GM21515 (cell line): ENCODE data around the gene CHKA.

Experiments
- ATAC-seq: cut with Tn5 transposase; IDR thresholded peaks from one replicate; pipeline ENCODE4 v1.9.1; 2021; ENCODE audit not compliant: unreplicated experiment

The CHKA gene

DNA sequence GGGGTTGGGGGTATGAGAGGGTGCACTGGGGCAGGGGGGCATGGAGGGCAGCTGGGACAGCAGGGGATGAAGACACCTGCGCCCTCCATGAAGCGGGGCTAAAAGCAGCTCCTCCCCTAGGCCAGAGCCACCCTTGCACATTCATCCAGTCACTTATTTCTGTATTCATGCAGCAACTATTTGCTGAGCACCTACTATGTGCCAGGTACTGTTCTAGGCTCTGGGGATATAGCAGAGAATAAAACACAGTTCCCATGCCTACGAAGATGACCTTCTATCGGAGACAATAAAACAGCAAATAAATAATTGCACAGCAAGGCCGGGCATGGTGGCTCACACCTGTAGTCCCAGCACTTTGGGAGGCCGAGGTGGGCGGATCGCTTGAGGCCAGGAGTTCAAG is 105.7 kb downstream of the CHKA start:
- ATAC-seq, result no peak

DNA sequence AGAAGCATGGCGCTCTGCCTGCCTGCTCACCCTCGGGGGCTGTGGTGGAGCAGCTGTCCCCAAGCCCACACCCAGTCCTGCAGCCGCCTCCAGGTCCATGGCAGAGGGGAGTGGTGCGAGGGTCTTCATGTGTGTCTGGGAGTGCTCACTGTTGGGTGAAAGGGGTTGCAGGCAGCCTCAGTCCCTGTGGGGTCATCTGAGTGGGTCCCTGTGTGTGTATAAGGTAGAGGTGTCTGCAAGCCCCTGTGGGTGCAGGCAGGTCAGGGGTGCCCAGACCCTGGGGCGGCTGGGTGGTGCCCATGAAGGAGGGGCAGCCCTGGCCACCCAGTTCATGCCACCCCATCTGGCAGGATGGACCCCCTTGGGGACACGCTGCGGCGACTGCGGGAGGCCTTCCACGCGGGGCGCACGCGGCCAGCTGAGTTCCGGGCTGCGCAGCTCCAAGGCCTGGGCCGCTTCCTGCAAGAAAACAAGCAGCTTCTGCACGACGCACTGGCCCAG is 106.2 kb downstream of the CHKA start:
- ATAC-seq, result no peak

DNA sequence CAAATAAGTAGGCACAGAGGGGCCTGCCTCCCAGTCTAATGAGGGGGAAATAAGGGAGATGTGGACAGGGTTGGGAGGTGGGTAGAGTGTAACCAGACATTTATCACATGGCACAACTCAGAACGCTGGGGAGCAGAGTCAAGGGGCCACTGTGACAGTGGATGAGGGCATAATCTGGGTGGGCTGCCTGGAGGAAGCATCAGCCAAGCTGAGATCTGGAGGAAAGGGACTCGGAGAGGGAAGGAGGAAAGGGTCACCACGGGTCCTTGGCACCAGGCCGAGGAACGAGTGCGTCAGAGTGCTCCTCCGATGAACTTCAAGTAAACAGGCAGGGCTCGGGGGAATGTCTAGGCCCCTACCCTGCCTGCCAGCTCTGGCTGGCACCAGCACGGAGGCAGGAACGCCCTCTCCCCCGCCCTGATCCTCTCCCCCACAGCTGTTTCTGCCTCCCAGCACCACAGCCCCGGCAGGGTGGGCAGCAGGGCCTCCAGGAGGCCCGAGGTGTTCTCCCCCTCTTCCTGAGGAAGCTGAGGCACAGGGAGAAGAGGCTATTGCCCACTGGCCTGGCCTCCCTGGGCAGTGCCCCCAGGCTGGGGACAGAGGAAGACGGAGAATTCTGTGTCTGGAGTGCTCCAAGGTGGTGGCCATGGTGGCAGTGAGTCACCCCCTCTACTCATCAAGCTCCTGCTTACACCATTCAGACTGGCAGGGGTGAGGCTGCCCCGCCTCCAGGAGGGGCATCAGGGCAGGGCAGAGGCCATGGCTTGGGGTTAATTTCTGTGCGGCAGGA is 106.8 kb downstream of the CHKA start:
- no peak for ATAC-seq

DNA sequence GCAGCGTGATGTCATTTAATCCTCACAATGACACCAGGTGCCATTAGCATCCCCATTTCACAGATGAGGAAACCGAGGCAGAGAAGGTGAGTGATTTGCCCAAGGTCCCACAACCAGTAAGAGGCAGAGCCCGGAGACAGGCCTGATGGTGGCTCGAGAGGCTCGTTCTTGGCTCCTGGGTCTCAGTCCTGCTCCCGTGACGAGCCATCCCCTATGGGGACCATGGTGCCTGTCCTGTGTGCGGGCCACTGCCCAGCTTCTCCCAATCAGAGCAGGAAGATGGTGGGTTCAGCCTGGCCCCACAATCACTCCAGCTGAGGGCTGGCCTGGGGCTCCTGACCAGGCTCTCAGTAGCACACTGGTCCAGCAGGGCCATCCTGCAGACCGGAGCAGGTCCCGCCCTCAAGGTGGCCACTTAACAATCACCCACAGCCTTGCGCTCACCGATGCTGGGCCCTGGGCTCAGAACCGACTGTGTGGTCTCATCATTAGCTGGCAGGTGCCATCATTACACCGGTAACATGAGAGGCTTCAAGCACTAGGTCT is 107.5 kb downstream of the CHKA start:
- ATAC-seq, result no peak

DNA sequence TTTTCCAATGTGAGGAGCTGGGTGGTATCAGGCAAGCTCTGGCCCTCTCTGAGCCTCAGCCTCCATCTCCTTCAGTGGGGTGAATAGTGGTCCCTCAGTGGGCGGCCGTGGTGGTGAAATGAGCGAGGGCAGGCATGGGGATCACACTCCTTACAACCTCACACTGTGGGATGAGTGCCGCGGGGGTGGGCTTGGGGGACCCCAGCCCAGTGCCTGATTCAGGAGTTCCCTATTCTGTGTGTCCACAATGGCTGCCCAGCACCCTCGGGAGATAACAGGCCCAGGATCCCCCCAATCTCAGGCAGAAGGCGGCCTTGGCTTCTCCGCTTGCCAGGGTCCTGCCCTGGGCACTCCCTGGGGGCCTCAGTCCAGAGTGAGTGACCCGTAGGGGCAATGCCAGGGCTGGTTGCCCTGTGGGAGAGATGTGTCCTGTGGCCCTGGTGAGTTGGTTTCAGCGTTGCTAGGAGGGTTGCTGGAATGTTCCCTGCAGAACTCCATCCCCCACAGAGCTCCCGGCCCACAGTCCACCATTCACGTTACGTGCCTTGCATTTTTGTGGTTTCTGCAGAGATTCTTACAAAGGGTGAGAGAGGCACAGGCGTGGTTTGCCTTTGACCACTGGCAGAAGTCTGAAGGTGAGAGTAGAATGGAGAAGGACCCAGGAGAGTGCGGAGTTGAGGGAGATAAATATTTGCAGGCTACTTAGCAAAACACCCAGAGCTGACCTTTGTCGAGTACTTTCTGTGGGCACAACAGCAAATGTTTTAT is 108.2 kb downstream of the CHKA start:
- no peak for ATAC-seq

DNA sequence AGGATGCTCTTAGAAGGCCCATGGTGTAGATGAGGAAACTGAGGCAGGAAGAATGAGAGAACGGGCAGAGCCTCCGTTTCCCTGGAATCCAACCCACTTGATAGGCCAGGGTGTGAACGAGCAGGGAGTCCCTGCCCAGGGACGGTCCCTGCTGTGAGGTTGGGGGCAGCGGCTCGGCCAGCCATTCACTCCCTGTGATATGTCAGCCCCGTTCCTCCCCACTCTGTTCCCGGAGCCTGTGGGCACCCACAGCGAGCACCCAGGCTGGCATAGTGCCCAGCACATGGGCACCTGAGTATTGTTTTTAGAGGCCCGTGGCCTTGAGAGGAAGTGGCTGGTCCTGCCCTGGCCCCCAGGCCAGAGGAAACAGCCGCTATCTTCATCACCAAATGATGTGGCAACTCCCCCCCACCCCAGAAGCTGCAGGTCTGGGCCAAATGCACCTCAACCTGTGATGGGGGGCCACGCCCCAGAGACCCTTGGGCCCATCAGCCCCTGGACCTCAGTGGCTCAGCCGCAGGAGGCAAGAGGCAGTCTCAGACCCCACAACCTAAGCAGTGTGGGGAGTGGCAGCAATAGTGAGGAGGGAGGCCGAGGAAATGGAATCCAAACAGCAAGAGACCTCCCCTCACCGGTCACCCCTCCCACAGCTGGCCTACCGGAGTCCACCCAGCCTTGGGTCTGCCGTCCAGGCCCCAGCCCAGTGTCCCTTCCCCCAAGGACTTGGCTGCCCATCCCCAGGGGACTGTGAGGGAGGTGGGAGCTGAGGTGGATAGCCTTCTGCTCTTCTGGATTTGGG is 108.9 kb downstream of the CHKA start:
- ATAC-seq, result no peak

DNA sequence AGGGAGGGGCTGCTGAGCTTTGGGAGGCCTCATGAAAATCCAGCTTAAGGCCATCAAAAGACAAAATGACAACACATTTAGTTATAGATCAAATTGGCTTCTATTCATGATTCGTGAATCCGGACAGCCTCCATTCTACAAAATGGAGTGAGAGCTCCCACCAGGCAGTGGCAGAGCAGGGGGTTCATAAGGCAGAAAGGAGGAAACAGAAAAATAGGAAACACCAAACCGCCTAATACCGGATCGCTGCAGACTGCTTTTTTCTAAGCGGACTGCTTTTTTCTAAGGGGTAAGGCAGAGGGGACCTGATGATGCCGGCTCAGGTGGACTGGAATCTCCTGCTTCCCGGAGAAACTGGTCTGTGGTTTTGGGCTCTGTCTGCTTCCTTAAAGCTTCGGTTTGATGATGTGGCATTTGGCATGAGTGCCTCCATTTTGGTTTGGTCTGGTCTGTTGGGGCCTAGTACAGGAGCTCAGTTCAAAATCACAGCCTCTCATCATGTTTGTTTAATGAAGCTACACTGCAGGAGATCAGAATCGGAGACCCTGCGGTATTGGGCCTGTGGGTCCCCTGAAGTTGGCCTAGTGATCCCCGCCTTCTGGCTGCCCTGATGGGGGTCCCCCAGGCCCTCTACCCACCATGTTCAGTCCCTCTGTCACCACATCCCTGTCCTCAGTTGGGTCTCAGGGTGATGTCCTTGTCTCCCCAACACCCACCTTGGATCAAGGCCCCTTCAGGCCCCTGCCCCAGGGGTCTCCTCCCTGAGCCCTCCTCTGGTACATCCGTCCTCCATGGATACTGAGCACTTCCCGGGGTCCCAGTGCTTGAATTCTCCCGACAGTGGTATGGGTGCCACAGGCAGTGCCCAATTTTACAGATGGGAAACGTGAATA is 109.9 kb downstream of the CHKA start:
- no peak for ATAC-seq

DNA sequence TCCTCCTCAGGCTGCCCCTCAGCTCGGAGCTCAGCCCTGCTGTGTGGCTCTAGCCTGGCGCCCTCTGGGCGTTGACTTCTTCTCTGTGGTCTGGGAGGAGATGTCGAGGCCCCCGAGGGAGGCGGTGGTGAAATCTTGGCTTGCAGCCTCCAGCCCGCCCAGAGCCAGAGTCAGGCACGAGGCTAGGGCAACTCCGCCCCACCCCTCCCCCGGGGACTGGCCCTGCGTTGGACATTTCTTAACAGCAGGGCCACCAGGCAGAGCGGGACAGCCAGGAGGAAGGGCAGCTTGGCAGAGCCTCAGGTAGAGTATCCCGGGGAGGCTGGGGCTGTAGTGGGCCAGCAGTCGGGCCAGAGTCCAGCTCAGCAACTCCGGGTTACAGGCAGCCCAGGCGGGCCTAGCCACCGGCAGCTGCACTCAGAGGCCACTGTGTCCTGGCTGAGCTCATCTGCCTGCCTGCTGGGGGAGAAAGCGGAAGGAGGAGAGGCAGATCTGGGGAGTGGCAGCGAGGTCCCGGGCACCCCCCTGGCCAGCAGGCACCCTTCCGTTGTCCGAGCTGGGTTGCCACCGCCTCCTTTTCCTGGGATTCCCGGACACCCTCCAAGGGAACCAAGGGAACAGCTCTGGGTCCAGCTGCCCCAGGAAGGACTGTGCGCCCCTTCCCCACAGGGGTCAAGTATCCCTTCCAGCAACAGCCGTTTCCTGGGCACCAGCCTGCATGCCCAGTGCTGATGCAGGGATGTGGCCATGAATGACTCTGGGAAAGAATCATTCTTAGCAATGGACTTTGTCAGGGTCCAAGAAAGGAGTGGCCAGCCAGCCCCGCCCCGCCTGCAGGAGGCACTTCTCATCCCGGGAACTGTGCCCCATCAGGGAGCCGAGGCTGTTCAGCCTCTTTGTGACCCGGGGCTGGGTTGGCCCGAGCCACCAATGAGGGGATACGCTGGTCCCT is 110.8 kb downstream of the CHKA start, which contains the start of gene ALDH3B1:
ALDH3B1 (plus strand) TSS at position 238 of the 952 bp plus-strand sequence. CDS start 4,971 bp downstream, outside the sequence.
- no peak for ATAC-seq

DNA sequence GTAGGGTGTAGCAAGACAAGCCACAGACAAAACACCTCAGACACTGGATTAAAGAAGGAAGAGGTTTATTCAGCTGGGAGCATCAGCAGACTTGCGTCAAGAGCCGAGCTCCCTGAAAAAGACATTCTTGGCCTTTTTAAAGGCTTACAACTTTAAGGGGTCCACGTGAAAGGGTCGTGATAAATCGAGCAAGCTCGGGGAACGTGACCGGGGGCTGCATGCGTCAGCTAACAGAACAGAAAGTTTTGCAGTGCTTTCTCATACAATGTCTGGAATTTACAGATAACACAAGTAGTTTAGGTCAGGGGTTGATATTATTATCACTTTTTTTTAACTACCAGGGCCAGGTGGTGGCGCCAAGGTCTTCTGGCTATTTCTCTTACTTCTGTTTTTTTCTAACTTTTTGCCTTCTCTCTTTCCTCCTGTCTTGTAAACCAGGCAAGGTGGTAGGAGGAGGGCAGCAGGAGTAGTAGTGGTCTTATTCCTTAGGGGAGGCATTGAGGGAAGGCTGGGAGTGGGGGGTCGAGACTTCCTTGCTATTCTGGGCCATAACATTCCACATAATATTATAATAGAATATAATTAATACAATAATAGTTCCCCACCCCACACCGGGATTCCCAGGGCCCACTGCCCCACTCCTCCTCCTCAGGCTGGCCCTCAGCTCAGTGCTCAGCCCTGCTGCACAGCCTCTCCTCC is 111.6 kb downstream of the CHKA start:
- no peak for ATAC-seq

DNA sequence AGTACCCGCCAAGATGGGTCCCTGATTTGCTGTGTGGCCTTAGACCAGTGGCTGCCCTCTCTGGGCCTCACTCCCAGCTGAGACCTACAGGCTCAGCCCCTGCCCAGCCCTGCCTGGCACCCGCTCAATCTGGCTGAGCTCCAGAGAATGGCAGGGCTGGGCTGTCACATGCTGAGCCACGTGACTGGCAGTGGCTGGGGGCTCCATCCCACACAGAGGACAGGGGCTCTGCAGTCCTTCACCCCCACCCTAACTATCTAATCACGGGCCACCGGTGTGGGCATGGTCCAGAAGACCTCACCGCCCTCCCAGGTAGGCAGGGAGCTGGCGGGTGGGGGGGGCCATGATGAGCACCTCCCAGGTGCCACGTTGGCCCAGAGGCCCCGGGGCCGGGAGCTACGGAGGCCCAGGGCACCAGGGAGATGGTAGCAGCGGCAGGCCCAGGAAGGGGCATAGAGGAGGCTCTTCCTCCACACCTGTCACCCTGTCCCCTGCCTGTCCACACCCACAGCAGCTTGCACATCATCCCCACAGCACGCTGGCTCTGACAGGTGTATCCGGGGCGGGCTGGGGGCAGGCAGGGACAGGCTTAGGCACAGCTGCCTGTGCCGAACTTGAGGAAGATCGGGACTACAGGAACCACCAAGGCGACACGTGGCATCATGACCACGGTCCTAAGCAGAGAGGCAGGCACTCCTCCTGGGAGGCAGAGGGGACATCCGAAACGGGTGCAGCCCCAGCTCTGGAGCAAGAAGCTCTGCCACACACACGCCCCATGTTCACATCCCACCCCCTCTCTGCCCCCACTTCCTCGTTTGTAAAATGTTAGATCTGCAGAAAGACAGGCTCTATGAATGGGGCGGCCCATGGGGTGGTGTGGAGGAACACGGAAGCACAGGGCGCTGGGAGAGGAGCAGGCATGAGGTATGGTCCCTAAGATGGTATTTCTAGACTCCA is 112.5 kb downstream of the CHKA start:
- ATAC-seq, result no peak

DNA sequence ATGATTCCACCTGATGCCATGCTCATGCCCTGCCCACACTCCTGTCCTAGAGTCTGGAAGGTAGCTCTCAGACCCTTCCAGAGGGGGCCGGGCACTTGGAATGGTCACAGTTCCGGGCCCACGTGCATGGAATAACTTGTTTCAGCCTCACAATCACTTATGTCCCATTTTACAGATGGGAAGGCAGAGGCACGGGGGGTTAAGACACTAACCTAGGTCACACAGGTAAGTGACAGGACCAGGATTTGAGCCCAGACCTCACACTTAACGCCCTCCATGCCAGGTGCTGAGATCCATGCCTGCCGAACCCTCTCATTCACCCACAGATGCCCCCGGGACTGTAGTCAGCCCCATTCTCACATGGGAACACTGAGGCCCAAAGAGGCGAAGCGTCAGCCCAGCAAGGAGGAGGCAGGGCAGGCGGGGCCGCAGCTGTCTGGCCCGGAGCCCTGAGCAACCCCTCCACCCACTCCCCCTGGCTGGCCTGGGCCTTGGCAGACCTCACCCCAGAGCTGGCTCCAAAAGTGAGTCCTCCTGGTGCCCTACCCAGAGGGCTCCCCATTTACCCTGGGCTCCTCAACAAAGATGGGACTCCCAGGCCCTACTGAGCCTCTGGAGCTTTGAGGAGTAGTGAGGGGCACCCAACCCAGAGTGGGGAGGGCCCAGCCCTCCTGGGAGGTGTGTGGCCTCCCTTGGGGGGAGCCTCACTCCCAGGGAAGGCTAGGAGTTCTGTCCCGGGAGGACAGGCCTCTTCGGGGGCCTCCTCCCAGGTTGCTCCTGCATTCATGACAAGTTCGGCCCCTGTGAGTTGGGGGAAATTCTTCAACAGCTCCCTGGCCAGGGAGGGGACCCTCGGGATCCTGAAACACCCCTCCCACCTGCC is 113.4 kb downstream of the CHKA start:
- no peak for ATAC-seq

DNA sequence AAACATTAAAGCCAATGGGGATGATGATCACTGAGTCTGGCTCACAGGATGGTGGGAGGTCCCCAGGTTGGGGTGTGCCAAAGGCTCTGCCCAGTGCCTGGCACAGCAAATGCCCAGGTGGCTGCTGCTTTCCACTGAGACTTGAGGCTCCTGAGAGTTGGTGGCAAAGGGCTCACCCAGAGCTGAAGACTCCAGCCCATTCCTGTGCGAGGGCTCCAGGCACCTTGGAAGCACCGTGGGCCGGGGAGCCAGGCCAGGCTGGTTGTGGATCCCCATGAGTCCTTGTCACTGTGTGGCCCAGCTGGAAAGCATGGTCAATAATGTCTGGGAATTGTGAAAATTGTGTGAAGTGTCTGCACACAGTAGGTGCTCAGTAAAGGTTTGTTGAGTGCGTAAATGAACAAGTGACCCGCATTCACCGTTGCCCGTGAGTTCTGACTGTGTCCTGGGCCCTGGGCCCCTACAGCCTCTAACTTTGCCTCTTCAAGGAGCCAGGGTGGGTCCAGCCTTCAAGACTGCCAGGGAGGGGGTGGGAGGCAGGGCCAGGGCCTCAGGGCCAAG is 114.5 kb downstream of the CHKA start:
- no peak for ATAC-seq

DNA sequence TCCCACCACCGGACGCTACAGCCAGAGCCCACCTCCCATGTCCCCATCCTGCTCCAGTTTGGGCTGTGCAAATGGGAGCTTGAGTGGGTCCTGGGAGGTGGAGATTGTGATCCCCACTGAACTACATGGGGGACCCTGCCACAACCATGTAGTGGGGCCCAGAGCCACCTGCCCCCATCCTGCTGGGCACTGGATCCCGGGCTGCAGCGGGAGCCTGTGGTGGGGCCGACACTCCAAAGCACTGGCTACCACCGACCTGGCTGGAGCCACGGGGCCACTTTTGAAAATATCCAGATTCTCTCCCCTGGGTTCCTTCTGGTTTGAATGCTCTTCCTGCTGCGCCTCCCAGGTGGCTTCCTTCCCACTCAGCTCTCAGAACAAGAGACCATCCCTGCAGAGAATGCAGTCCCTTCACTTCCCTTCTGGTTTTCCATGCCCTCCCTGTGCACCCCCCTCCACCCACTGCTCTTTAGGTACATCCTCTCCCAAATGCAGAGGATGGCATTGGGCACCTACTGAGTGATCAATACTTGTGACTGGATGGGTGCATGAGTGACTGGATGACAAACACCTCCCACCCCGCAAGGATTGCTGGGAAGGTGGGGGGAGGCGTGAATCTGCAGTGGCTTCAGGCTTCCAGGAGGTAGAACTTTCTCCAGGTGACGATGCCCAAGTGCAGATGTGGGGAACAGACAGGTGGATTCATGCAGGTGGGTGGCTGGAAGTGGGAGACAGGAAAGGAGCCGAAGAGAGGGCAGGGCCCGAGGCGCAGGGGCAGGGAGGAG is 116.4 kb downstream of the CHKA start:
- ATAC-seq, result no peak

DNA sequence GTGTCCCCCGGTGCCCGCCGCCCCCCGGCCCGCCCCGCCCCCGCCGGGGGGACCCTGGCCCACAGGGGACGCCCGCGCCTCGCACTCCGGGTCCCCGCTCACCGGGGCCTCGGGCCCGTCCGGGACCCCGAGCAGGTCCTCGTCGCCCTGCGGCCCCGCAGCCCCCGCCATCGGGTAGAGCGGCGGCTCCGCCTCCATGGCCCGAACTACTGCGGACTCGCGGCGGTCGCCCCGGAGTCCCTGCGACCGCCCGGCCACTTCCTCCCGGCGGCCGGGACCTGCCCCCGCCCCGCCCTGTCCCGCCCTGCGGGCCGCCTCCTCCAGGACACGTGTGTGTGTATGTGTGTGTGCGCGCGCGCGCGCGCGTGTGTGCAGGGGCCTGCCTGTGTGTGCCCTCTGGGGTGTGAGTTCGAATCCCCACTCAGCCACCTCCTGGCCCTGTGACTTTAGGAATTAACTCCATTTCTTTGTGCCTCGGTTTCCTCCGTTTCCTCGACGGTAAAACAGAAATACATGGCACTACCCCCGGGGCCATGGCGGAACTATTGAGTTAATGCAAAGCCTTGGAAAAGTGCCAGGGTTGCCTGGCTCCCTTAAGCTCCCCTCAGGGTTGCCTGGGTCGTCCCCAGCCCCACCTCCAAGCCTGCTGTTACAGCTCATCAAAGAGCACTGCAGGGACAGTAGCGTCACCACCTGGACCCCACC is 117.2 kb downstream of the CHKA start, which contains the start of gene UNC93B1:
UNC93B1 (minus strand) TSS at position 252 of the 705 bp plus-strand sequence; CDS start at position 198, 54 bp downstream.
- ATAC-seq, result peak; percentile 55
